ENCODE results near the gene KLRF1. TPM values are rescaled to one million over a fixed set of nuclear protein-coding genes. Genes with fewer than 3 reads are reported as not detected.
A peak's percentile ranks its signal among the peaks of the same experiment; 100 is the strongest.

The KLRF1 gene
- total RNA-seq, 1 experiment from 2014 or later: not detected

GRCh38 chr12:9786726-9787717, 40.3 kb upstream of the KLRF1 start:
- DNase-seq: no peak
- TF ChIP-seq CTCF (conservative IDR thresholded peaks at IDR 0.05): no peak
- Mint-ChIP-seq H3K4me3 (no peak overlapping the region), H3K27me3 (ENCODE audit: low read depth) (no peaks in the 10 kb centered on the region; the same call in 1 of the 2 replicates), H3K36me3 (ENCODE audit: insufficient read depth in 1 of 3, low read depth in 3 of 3) (peaks cover 4 to 27% (median 11%) of the 10 kb centered on the region in 3 experiments; a peak in 6 of 7 replicates), H3K9me3 (peaks cover 12% of the 10 kb centered on the region in 2 experiments), H3K27ac (peak overlapping the region; percentile 68 to 98 (median 92)), H3K4me1 (peaks cover 52% of the 10 kb centered on the region in 2 experiments)
- Histone ChIP-seq H3K4me2 (ENCODE audit: insufficient read depth, insufficient read length, low read length) (no peak overlapping the region), H4K5ac (ENCODE audit: insufficient read length, low read depth, low read length) (no peak overlapping the region), H3K27me3 (ENCODE audit: insufficient read depth, low read length) (no peaks in the 10 kb centered on the region), H3K23ac (ENCODE audit: insufficient read length, low read depth, low read length) (no peak overlapping the region), H4K91ac (ENCODE audit: insufficient read length, low read depth, low read length) (no peak overlapping the region), H2BK120ac (ENCODE audit: low read depth, low read length, poor library complexity, severe bottlenecking) (no peak overlapping the region), H2BK5ac (ENCODE audit: insufficient read length, low read length) (no peak overlapping the region), H3K18ac (ENCODE audit: insufficient read length, low read depth, low read length) (no peak overlapping the region), H3K9ac (ENCODE audit: extremely low read depth, insufficient read length, low read length) (no peak overlapping the region), H3K23me2 (ENCODE audit: insufficient read length, low read depth, low read length, poor library complexity, severe bottlenecking) (no peaks in the 10 kb centered on the region), H4K20me1 (ENCODE audit: control insufficient read depth, insufficient read depth, insufficient read length) (no peaks in the 10 kb centered on the region), H2BK15ac (ENCODE audit: low read depth, low read length) (no peak overlapping the region), H3K27ac (ENCODE audit: insufficient read length, low read depth, low read length) (no peak overlapping the region), H3K56ac (ENCODE audit: insufficient read length, low read depth, low read length) (no peak overlapping the region), H3K79me2 (ENCODE audit: insufficient read depth, low read length) (no peaks in the 10 kb centered on the region), H3T11ph (ENCODE audit: low read length) (no peak overlapping the region), H4K8ac (replicated peaks; ENCODE audit: insufficient read length, low read depth, low read length) (no peak overlapping the region), H2BK12ac (ENCODE audit: insufficient read length, low read depth, low read length) (no peak overlapping the region), H3K4me1 (ENCODE audit: insufficient read depth, low read length) (peaks cover 2% of the 10 kb centered on the region; the same call in 1 of the 2 replicates), H2AK5ac (ENCODE audit: insufficient read length, low read length) (no peak overlapping the region), H3K14ac (ENCODE audit: insufficient read depth, low read length) (no peak overlapping the region), H3K4ac (ENCODE audit: low read depth, low read length) (no peak overlapping the region), H2AFZ (ENCODE audit: low read length) (no peak overlapping the region), H2BK20ac (ENCODE audit: low read depth, low read length, poor library complexity, severe bottlenecking) (no peak overlapping the region), H3K9me3 (ENCODE audit: control insufficient read depth, low read depth, low read length) (no peaks in the 10 kb centered on the region), H3K79me1 (ENCODE audit: insufficient read depth, low read depth, low read length, poor library complexity, severe bottlenecking) (no peaks in the 10 kb centered on the region)
- no CpG with 5 or more reads among the region's 6 CpGs for WGBS (ENCODE audit: extremely low coverage, insufficient read length, low lambda C conversion rate)
